Keratinocyte (primary cell): ENCODE results near the gene LRP1B. TPM values are rescaled to one million over a fixed set of nuclear protein-coding genes. Genes with fewer than 3 reads are reported as not detected.

ENCODE experiments used
- DNase-seq: peaks from one replicate; pipeline ENCODE4 v3.0.0-alpha.2; 2011; ENCODE audit warnings: low read depth, missing footprints, low spot score
- FAIRE-seq: peaks from 2 replicates; lab custom pipeline; 2011; peaks lifted over from hg19 to GRCh38; lab: Jason Lieb, UNC
- H2AFZ ChIP-seq: 2 replicates; pipeline ENCODE4 v1.6.0; 2012; ENCODE audit warnings: low read length, control low read depth, inconsistent platforms; ENCODE audit not compliant: control insufficient read depth
- H3K27ac ChIP-seq: 2 replicates; pipeline ENCODE4 v1.5.1; 2011; ENCODE audit warnings: low read length; ENCODE audit not compliant: control insufficient read depth, insufficient read depth
- H3K27me3 ChIP-seq: 3 replicates; pipeline ENCODE4 v1.6.0; 2011; ENCODE audit warnings: low read length; ENCODE audit not compliant: control insufficient read depth, insufficient read depth; ENCODE audit errors: extremely low read depth
- H3K36me3 ChIP-seq, 2 experiments: 2 replicates in 1 of 2; 3 replicates in 1 of 2; pipeline ENCODE4 v1.5.1; 2011; ENCODE audit warnings: low read length in 2 of 2, mild to moderate bottlenecking in 1 of 2; ENCODE audit not compliant: control insufficient read depth in 2 of 2, insufficient read depth in 2 of 2; ENCODE audit errors: extremely low read depth in 1 of 2
- H3K4me1 ChIP-seq: 3 replicates; pipeline ENCODE4 v1.5.1; 2011; ENCODE audit warnings: low read length; ENCODE audit not compliant: control insufficient read depth, insufficient read depth; ENCODE audit errors: extremely low read depth
- H3K4me2 ChIP-seq: 3 replicates; pipeline ENCODE4 v1.6.0; 2011; ENCODE audit warnings: low read depth, low read length; ENCODE audit not compliant: control insufficient read depth, insufficient read depth; ENCODE audit errors: extremely low read depth
- H3K4me3 ChIP-seq, 3 experiments: fragments of 200-600 bp in 1 of 3; sonication (generic) in 1 of 3; 2 replicates in 2 of 3; 3 replicates in 1 of 3; pipeline ENCODE4 v1.5.1; 2011 to 2016; ENCODE audit warnings: low read length in 3 of 3, mild to moderate bottlenecking in 3 of 3, control low read depth in 2 of 3, inconsistent platforms in 1 of 3, low read depth in 1 of 3, mixed read lengths in 1 of 3, mixed run types in 1 of 3, moderate library complexity in 1 of 3; ENCODE audit not compliant: control insufficient read depth in 2 of 3, insufficient read depth in 2 of 3; ENCODE audit errors: extremely low read depth in 1 of 3
- H3K79me2 ChIP-seq: 2 replicates; pipeline ENCODE4 v1.6.0; 2012; ENCODE audit warnings: low read length; ENCODE audit not compliant: control insufficient read depth, insufficient read depth
- H3K9ac ChIP-seq: 3 replicates; pipeline ENCODE4 v1.6.0; 2011; ENCODE audit warnings: low read length; ENCODE audit not compliant: control insufficient read depth, insufficient read depth; ENCODE audit errors: extremely low read depth
- H3K9me1 ChIP-seq: 3 replicates; pipeline ENCODE4 v1.6.0; 2011; ENCODE audit warnings: low read length; ENCODE audit not compliant: control insufficient read depth, insufficient read depth; ENCODE audit errors: extremely low read depth
- H3K9me3 ChIP-seq: 2 replicates; pipeline ENCODE4 v1.5.1; 2012; ENCODE audit warnings: low read depth, low read length; ENCODE audit not compliant: control insufficient read depth
- H4K20me1 ChIP-seq: 3 replicates; pipeline ENCODE4 v1.6.0; 2011; ENCODE audit warnings: low read length; ENCODE audit not compliant: control insufficient read depth, insufficient read depth; ENCODE audit errors: extremely low read depth
- CTCF ChIP-seq, 3 experiments: IDR thresholded peaks in 1 of 3; conservative IDR thresholded peaks in 1 of 3; optimal IDR thresholded peaks in 1 of 3; 2 replicates in 2 of 3; 3 replicates in 1 of 3; pipeline versions ENCODE3 to v1.5.1; 2011; ENCODE audit warnings: low read length in 3 of 3, mild to moderate bottlenecking in 3 of 3, moderate library complexity in 2 of 3, control low read depth in 1 of 3, inconsistent platforms in 1 of 3; ENCODE audit not compliant: insufficient read depth in 2 of 3; ENCODE audit errors: extremely low read depth in 1 of 3
- EZH2 ChIP-seq: IDR thresholded peaks from one replicate; pipeline ENCODE4 v1.6.1; 2012; ENCODE audit warnings: inconsistent platforms, mild to moderate bottlenecking, low read length, moderate library complexity
- dilution Hi-C: fragments of 300-500 bp; cut with MboI; formaldehyde crosslinking; loops from one replicate; pipeline ENCODE4 v1.7.0; 2020; ENCODE audit warnings: low sequenced_read_pairs; ENCODE audit not compliant: extremely low pct_ligation_motif_present
- polyA plus RNA-seq, 5 experiments: library from polyadenylated mRNA; depleted of rRNA in 3 of 5; stranded (reverse) in 3 of 5; stranded (forward) in 1 of 5; unstranded in 1 of 5; fragments of >200 nt; gene quantifications; 1 replicate in 1 of 5; 2 replicates in 3 of 5; 3 replicates in 1 of 5; pipeline versions ENCODE4 v1.2.1 to v1.2.3, GENCODE V29; 2011 to 2012; ENCODE audit warnings: missing spikeins in 2 of 5, low read depth in 1 of 5, low replicate concordance in 1 of 5

Gene LRP1B
- polyA plus RNA-seq, 1 donor (not counting 4 experiments of a cell fraction or from before 2014, with no cell fraction given), result not detected

- Histone ChIP-seq H3K9ac (no peak overlapping the region), H3K4me1 (no peaks in the 10 kb centered on the region), H3K36me3 (no peaks in the 10 kb centered on the region), H3K79me2 (no peaks in the 10 kb centered on the region), H3K27me3 (no peaks in the 10 kb centered on the region), H3K4me2 (no peak overlapping the region), H2AFZ (no peak overlapping the region), H3K9me3 (no peaks in the 10 kb centered on the region), H3K4me3 (no peak overlapping the region), H3K9me1 (no peaks in the 10 kb centered on the region), H3K27ac (no peak overlapping the region), H4K20me1 (no peaks in the 10 kb centered on the region)
- FAIRE-seq (no peak), DNase-seq (no peak)
- no peak for TF ChIP-seq CTCF (optimal IDR thresholded peaks at IDR 0.05 in 1 of 3, IDR thresholded peaks at IDR 0.05 in 1 of 3, conservative IDR thresholded peaks at IDR 0.05 in 1 of 3; ENCODE audit: extremely low read depth in 1 of 3, insufficient read depth in 2 of 3, low read length in 3 of 3)
- no peak for TF ChIP-seq EZH2
- dilution Hi-C loops, result no loop called here
Measured at GRCh38 chr2:141666191-141666590, 464.6 kb downstream of the LRP1B start.

- H3K9me3 ChIP-seq, result peaks cover 2% of the 10 kb centered on the region
- no peaks in the 10 kb centered on the region for H3K9me1 ChIP-seq
- FAIRE-seq (no peak), DNase-seq (no peak)
- no peaks in the 10 kb centered on the region for H3K4me1 ChIP-seq
- H3K27me3 ChIP-seq, result no peaks in the 10 kb centered on the region
- H3K9ac ChIP-seq, result no peak overlapping the region
- H3K4me3 ChIP-seq, result no peak overlapping the region
- no peak overlapping the region for H3K27ac ChIP-seq
- dilution Hi-C loops, result no loop called here
- TF ChIP-seq EZH2, result no peak
- TF ChIP-seq CTCF (optimal IDR thresholded peaks at IDR 0.05 in 1 of 3, IDR thresholded peaks at IDR 0.05 in 1 of 3, conservative IDR thresholded peaks at IDR 0.05 in 1 of 3; ENCODE audit: extremely low read depth in 1 of 3, insufficient read depth in 2 of 3, low read length in 3 of 3), result no peak
- no peaks in the 10 kb centered on the region for H4K20me1 ChIP-seq
- H3K4me2 ChIP-seq, result no peak overlapping the region
- no peaks in the 10 kb centered on the region for H3K79me2 ChIP-seq
- H2AFZ ChIP-seq, result no peak overlapping the region
- no peaks in the 10 kb centered on the region for H3K36me3 ChIP-seq
Measured at GRCh38 chr2:141660232-141660631, 470.6 kb downstream of the LRP1B start.
